PC-9 (cell line): ENCODE measurements around the gene MAP4.

Experiments used
- CTCF ChIP-seq: fragments of 200-600 bp; sonication (generic); conservative IDR thresholded peaks from 2 replicates; pipeline ENCODE4 v1.6.1; 2017; ENCODE audit warnings: mixed run types, antibody characterized with exemption, mild to moderate bottlenecking, moderate library complexity
- EZH2 ChIP-seq: fragments of 200-600 bp; sonication (generic); IDR thresholded peaks from 2 replicates; pipeline ENCODE4 v1.8.0; 2017; ENCODE audit warnings: antibody characterized with exemption, low read depth

GRCh38 chr3:47964740-47965139, 51.5 kb downstream of the MAP4 start:
- TF ChIP-seq EZH2: no peak
- TF ChIP-seq CTCF: no peak
